Measurements from ENCODE around the gene CFAP20. TPM values are rescaled to one million over a fixed set of nuclear protein-coding genes. Genes with fewer than 3 reads are reported as not detected.

CFAP20 gene
- total RNA-seq, 4 donors from 2014 or later, result 34.8 to 90.2 (median 57.7) TPM

GRCh38 chr16:58152246-58152868 lies 23.2 kb upstream of the CFAP20 start:
- Histone ChIP-seq H3K4me3 (replicated peaks in 1 of 3) (no peak overlapping the region), H3K27ac (no peak overlapping the region), H3K36me3 (no peaks in the 10 kb centered on the region), H3K9me3 (no peaks in the 10 kb centered on the region), H3K27me3 (no peaks in the 10 kb centered on the region), H3K4me1 (no peaks in the 10 kb centered on the region)
- no peak for TF ChIP-seq POLR2A (IDR thresholded peaks at IDR 0.05)
- TF ChIP-seq, protein P1, sequence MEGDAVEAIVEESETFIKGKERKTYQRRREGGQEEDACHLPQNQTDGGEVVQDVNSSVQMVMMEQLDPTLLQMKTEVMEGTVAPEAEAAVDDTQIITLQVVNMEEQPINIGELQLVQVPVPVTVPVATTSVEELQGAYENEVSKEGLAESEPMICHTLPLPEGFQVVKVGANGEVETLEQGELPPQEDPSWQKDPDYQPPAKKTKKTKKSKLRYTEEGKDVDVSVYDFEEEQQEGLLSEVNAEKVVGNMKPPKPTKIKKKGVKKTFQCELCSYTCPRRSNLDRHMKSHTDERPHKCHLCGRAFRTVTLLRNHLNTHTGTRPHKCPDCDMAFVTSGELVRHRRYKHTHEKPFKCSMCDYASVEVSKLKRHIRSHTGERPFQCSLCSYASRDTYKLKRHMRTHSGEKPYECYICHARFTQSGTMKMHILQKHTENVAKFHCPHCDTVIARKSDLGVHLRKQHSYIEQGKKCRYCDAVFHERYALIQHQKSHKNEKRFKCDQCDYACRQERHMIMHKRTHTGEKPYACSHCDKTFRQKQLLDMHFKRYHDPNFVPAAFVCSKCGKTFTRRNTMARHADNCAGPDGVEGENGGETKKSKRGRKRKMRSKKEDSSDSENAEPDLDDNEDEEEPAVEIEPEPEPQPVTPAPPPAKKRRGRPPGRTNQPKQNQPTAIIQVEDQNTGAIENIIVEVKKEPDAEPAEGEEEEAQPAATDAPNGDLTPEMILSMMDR (IDR thresholded peaks at IDR 0.05), result no peak
- WGBS, 2 donors, result 78 to 81% methylated on average over 8 of the region's 8 CpGs
- DNase-seq, result no peak
- intact Hi-C loops (cut with DNase I), result no loop called here

DNA sequence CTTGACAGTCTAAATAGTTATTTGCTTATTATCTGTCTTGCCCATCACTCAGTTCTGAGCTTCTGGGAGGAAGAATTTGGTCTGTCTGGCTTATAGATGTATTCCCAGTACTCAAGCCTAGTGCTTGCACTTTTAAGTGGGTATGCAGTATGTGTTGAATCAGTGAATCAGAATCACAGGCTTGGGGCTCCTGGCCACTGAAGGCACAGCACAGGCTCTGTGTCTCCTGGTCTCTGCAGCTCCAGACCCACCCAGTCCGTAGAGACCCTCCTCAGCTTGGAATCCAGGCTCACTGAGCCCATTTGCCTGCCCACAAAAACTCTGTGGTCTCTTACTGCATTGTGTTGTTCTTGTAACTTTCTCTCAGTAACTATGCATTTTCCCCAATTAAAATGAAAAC lies 19.3 kb upstream of the CFAP20 start:
- no peak for DNase-seq
- Histone ChIP-seq H3K9me3 (no peaks in the 10 kb centered on the region), H3K4me1 (no peaks in the 10 kb centered on the region), H3K27me3 (no peaks in the 10 kb centered on the region), H3K27ac (no peak overlapping the region), H3K36me3 (no peaks in the 10 kb centered on the region), H3K4me3 (replicated peaks in 1 of 3) (no peak overlapping the region)
- no peak for TF ChIP-seq POLR2A (IDR thresholded peaks at IDR 0.05)
- TF ChIP-seq, protein P1 (IDR thresholded peaks at IDR 0.05), result no peak
- WGBS, 2 donors, result 57 to 69% methylated on average over 1 of the region's 1 CpG
- intact Hi-C loops (cut with DNase I), result no loop called here

DNA sequence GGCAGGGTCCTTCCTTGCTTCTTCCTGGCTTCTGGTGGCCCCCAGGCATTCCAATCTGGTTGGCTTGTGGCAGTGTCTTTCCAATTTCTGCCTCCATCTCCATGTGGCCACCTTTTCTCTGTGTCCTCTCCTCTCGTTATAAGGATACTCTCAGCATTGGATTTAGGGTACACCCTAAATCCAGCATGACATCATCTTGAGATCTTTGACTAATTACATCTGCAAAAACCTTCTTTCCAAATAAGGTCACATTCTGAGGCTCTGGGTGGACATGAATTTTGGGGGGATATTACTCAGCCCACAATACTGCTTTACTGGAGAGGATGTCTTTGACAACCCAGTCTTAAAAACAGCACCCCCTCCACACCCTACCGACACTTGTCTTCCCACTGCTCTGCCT lies 18.9 kb upstream of the CFAP20 start:
- Histone ChIP-seq H3K27ac (no peak overlapping the region), H3K9me3 (no peaks in the 10 kb centered on the region), H3K27me3 (no peaks in the 10 kb centered on the region), H3K4me1 (no peaks in the 10 kb centered on the region), H3K4me3 (replicated peaks in 1 of 3) (no peak overlapping the region), H3K36me3 (no peaks in the 10 kb centered on the region)
- WGBS, 2 donors, result 83 to 89% methylated on average over 2 of the region's 2 CpGs
- TF ChIP-seq, protein P1 (IDR thresholded peaks at IDR 0.05), result no peak
- no peak for TF ChIP-seq POLR2A (IDR thresholded peaks at IDR 0.05)
- DNase-seq, result no peak
- intact Hi-C loops (cut with DNase I), result no loop called here

- Histone ChIP-seq H3K4me3 (replicated peaks in 1 of 3) (no peak overlapping the region), H3K4me1 (no peaks in the 10 kb centered on the region), H3K27ac (no peak overlapping the region), H3K36me3 (no peaks in the 10 kb centered on the region), H3K9me3 (no peaks in the 10 kb centered on the region), H3K27me3 (no peaks in the 10 kb centered on the region)
- TF ChIP-seq POLR2A (IDR thresholded peaks at IDR 0.05), result no peak
- TF ChIP-seq, protein P1 (IDR thresholded peaks at IDR 0.05), result no peak
- no peak for DNase-seq
- intact Hi-C loops (cut with DNase I), result loop anchor here (10.0 kb wide), 1 partner anchor 56 kb away; the partner anchor contains the start of gene CSNK2A2
Observed at GRCh38 chr16:58138852-58139251, 9.7 kb upstream of the CFAP20 start.

GRCh38 chr16:58137581-58137980 lies 8.4 kb upstream of the CFAP20 start:
- H3K27ac ChIP-seq, result no peak overlapping the region
- no peak for DNase-seq
- no peak overlapping the region for H3K4me3 ChIP-seq (replicated peaks in 1 of 3)
- no peaks in the 10 kb centered on the region for H3K36me3 ChIP-seq
- H3K27me3 ChIP-seq, result no peaks in the 10 kb centered on the region
- intact Hi-C loops (cut with DNase I), result loop anchor here (10.0 kb wide), 1 partner anchor 57 kb away; the partner anchor contains the start of gene CSNK2A2
- no peak for TF ChIP-seq POLR2A (IDR thresholded peaks at IDR 0.05)
- TF ChIP-seq, protein P1 (IDR thresholded peaks at IDR 0.05), result no peak
- H3K4me1 ChIP-seq, result no peaks in the 10 kb centered on the region
- H3K9me3 ChIP-seq, result no peaks in the 10 kb centered on the region
- WGBS, 2 donors, result 66 to 95% methylated on average over 2 of the region's 2 CpGs
